Mucosa of stomach (tissue), 1 donor: ENCODE data around the gene A3GALT2.

Experiments
- H3K27me3 ChIP-seq: one replicate; pipeline ENCODE4 v1.7.0; 2013; ENCODE audit warnings: mild to moderate bottlenecking, low read length; ENCODE audit not compliant: control insufficient read depth, insufficient read depth
- H3K36me3 ChIP-seq: one replicate; pipeline ENCODE4 v1.7.0; 2013; ENCODE audit warnings: low read length; ENCODE audit not compliant: control insufficient read depth, insufficient read depth
- H3K4me1 ChIP-seq: one replicate; pipeline ENCODE4 v1.7.0; 2013; ENCODE audit warnings: mild to moderate bottlenecking, low read length; ENCODE audit not compliant: control insufficient read depth, insufficient read depth
- H3K4me3 ChIP-seq: one replicate; pipeline ENCODE4 v1.7.0; 2013; ENCODE audit warnings: low read length
- H3K9ac ChIP-seq: one replicate; pipeline ENCODE4 v1.7.0; 2013; ENCODE audit warnings: mild to moderate bottlenecking, low read length, moderate library complexity
- H3K9me3 ChIP-seq: one replicate; pipeline ENCODE4 v1.7.0; 2013; ENCODE audit warnings: mild to moderate bottlenecking, low read length, moderate library complexity; ENCODE audit not compliant: control insufficient read depth
- donor health status: Pancreatic carcinoma.

A3GALT2 gene

GRCh38 chr1:33259879-33260278 lies 61.0 kb downstream of the A3GALT2 start:
- no peak overlapping the region for H3K9ac ChIP-seq
- no peaks in the 10 kb centered on the region for H3K27me3 ChIP-seq
- H3K9me3 ChIP-seq: no peaks in the 10 kb centered on the region
- no peak overlapping the region for H3K4me3 ChIP-seq
- H3K36me3 ChIP-seq: no peaks in the 10 kb centered on the region
- peaks cover 38% of the 10 kb centered on the region for H3K4me1 ChIP-seq

- H3K9ac ChIP-seq: no peak overlapping the region
- H3K4me3 ChIP-seq: no peak overlapping the region
- no peaks in the 10 kb centered on the region for H3K36me3 ChIP-seq
- no peaks in the 10 kb centered on the region for H3K9me3 ChIP-seq
- H3K4me1 ChIP-seq: peaks cover 38% of the 10 kb centered on the region
- H3K27me3 ChIP-seq: no peaks in the 10 kb centered on the region
These were observed 62.1 kb downstream of the A3GALT2 start for GRCh38 chr1:33258788-33259274.

- Histone ChIP-seq H3K4me3 (peak overlapping the region; percentile 51), H3K9me3 (no peaks in the 10 kb centered on the region), H3K9ac (peak overlapping the region; percentile 86), H3K27me3 (no peaks in the 10 kb centered on the region), H3K4me1 (peaks cover 38% of the 10 kb centered on the region), H3K36me3 (no peaks in the 10 kb centered on the region)
These were observed 62.9 kb downstream of the A3GALT2 start for GRCh38 chr1:33257772-33258712.

GRCh38 chr1:33257207-33257771 lies 63.6 kb downstream of the A3GALT2 start:
- Histone ChIP-seq H3K9me3 (no peaks in the 10 kb centered on the region), H3K36me3 (no peaks in the 10 kb centered on the region), H3K9ac (peak overlapping the region; percentile 86), H3K4me3 (peak overlapping the region; percentile 51), H3K4me1 (peaks cover 38% of the 10 kb centered on the region), H3K27me3 (peaks cover 2% of the 10 kb centered on the region)
